22Rv1 (cell line): ENCODE results near the gene PDGFA.

ENCODE experiments used
- H3K27ac ChIP-seq: fragments of 450-650 bp; 2 replicates; pipeline ENCODE4 v1.5.1; 2017
- ZFX ChIP-seq: fragments of 450-650 bp; IDR thresholded peaks from 2 replicates; pipeline ENCODE4 v1.6.1; 2017; ENCODE audit warnings: antibody characterized with exemption, borderline replicate concordance
- TF ChIP-seq, protein P1 (sequence below): fragments of 450-650 bp; IDR thresholded peaks from 2 replicates; pipeline ENCODE4 v1.5.1; 2017; ENCODE audit warnings: mild to moderate bottlenecking

The PDGFA gene

DNA sequence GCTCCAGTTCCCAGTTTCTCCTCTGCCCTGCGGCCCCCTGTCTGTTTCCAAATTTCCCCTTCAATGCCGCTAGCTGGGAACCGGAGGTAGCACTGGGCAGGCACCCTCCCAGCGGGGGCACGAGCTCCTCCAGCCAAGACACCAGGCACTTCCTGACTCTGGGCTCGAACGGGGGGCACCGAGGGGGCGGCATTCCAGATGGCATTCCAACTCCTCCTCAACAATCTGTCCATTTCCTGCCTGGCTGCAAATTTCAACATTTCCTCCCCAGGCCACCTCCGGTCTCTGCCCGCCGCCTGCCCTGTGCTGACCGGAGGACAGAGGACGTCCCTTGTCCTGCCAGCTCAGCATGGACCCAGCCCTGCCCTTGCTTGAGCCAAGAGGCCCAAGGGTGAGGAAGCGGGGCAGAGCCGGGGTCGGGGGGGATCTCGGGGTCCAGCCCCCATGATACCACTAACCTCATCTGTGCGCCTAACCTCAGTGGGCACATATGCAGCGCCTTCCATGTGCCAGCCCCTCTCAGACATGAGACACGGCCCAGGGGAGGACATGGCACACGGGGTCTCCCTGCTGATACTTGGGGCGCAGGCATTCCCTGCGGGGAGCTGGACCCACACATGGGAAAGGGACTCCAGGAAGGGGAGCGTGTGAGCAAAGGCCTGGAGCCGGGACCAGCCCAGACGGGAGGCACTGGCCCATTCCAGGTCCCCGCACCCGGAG lies 58.0 kb downstream of the PDGFA start:
- no peak overlapping the region for H3K27ac ChIP-seq
- TF ChIP-seq, protein P1, sequence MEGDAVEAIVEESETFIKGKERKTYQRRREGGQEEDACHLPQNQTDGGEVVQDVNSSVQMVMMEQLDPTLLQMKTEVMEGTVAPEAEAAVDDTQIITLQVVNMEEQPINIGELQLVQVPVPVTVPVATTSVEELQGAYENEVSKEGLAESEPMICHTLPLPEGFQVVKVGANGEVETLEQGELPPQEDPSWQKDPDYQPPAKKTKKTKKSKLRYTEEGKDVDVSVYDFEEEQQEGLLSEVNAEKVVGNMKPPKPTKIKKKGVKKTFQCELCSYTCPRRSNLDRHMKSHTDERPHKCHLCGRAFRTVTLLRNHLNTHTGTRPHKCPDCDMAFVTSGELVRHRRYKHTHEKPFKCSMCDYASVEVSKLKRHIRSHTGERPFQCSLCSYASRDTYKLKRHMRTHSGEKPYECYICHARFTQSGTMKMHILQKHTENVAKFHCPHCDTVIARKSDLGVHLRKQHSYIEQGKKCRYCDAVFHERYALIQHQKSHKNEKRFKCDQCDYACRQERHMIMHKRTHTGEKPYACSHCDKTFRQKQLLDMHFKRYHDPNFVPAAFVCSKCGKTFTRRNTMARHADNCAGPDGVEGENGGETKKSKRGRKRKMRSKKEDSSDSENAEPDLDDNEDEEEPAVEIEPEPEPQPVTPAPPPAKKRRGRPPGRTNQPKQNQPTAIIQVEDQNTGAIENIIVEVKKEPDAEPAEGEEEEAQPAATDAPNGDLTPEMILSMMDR: no peak
- TF ChIP-seq ZFX: no peak

DNA sequence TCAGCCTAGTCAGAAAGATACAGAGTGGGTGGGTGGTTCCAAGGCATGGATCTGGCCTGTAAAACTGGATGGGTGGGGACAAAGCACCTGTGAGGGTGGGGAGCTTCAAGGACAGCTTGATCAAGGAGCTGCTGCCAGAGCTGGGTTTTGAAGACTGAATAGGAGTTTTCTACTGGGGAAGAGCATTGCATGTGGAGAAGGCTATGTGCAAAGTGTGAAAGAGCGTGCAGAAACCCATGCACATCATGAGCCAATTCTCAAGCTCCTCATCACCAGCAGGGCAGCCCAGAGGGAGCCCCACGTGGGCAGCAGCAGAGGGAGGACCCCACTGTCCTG lies 58.6 kb downstream of the PDGFA start:
- TF ChIP-seq, protein P1: no peak
- TF ChIP-seq ZFX: no peak
- H3K27ac ChIP-seq: no peak overlapping the region

DNA sequence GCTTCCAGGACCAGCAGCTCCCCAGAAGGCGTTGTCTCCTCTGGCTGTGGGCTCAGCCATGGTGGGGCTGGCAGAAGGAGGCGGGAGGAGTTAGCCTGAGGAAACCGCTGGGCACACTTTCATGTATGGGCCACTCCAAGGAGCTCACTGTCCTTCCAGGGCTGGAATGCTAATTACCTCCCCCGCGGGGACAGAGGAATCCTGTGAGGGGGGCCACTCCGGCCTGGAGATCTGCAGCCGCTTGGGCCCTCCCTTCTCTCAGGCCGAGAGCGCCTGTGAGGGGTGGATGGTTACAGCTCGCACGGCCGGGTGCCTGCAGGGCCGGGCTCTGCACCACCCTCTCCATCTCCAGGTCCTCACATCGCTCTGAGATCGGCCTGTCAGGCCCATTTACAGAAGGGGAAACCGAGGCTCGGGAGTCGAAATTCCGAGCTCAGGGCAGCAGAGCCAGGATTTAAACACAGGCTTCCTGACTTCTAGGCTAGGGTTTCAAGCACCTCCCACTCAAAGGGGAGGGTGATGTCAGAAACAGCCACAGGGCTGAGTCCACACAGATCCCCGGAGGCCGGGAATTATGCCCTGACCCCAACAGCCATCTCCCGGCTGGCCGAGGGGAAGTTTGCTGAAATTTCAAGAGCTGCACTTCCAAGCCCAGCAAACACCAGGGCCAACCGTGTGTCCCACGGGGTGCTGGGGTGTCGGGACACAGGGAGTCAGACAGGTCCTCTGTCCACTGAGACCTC lies 59.1 kb downstream of the PDGFA start:
- H3K27ac ChIP-seq: no peak overlapping the region
- no peak for TF ChIP-seq ZFX
- TF ChIP-seq, protein P1: no peak

DNA sequence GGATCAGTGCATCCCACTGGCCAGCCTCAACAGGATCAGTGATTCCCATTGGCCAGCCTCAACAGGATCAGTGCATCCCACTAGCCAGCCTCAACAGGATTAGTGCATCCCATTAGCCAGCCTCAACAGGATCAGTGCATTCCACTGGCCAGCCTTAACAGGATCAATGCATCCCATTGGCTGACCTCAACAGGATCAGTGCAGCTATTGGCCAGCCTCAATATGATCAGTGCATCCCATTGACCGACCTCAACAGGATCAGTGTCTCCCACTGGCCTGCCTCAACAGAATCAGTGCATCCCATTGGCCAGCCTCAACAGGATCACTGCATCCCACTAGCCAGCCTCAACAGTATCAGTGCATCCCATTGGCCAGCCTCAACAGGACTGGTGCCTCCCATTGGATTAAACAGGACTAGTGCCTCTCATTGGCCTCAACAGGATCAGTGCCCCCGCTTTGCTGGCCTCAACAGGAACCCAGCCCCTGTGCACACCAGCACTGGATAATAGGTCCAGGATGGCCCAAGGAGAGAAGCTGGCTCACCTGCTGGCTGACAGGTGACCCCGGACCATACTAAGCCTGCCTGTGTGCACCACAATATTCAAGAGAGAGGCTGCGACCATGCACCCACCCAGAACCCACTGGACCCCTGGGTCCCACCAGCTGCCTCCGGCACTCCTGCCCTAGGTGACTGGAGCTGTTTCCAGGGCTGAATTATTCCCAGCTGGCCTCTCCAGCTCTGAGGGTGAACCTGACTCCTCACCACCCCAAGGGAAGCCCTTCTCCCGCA lies 59.9 kb downstream of the PDGFA start:
- no peak for TF ChIP-seq ZFX
- TF ChIP-seq, protein P1: no peak
- H3K27ac ChIP-seq: no peak overlapping the region

DNA sequence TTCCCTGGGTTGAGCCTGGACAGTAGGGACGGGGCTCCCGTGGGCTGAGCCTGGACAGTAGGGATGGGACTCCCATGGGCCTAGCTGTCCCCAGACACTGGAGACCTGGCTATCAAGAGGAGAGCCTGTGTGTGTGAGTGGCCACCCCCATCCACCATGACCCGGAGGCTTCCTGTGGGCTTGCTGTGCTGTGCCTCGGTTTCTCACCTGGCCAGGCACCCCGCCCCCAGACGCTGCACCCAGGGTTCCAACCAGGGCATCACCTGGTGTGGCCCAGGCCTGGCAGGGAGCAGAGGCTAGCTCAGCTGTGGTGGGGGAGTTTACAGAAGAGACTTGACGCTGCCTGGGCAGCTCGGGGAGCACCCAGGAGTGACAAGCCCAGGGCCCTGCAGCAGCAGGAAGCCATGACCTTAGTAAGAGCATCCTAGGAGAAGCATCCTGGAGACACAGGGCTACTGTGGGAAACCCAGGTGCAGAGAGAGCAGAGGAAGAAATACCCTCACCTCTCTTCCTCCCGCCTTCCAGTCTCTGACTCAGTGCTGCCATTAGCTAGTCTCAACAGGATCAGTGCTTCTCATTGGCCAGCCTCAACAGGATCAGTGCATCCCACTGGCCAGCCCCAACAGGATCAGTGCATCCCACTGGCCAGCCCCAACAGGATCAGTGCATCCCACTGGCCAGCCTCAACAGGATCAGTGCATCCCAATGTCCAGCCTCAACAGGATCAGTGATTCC lies 61.0 kb downstream of the PDGFA start:
- no peak for TF ChIP-seq ZFX
- TF ChIP-seq, protein P1: no peak
- H3K27ac ChIP-seq: no peak overlapping the region

DNA sequence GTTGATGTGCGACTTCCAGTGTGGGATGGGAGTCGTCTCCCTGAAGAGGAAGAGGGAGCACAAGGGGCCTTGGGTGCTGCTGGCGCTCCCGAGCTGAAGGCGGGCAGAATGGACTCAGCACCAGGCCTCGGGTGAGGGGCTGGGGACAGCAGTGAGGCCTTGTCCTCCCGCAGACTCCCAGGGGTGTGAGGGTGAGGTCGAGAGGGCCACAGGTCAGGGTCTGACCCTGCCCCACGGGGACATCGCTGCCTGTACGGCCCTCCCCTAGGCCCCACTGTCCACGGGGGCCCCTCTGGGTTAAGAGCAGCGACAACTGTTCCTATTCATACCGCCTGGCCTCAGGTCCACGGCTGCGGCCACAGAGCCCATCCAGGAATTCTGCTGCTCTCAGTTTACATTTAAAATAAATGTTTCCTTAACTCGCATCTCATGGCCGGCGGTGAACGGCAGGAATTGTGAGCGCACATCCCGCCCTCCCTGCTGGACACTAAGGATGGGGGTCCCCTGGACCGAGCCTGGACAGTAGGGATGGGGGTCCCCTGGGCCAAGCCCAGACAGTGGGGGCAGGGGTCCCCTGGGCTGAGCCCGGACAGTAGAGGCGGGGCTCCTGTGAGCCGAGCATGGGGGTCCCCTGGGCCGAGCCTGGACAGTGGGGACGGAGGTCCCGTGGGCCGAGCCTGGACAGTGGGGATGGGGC lies 61.7 kb downstream of the PDGFA start:
- H3K27ac ChIP-seq: no peak overlapping the region
- TF ChIP-seq, protein P1: no peak
- no peak for TF ChIP-seq ZFX
